C4-2B (cell line): ENCODE results near the gene SLC44A5.

Experiments used
- H3K27ac ChIP-seq: fragments of 450-650 bp; 2 replicates; pipeline ENCODE4 v1.5.1; 2017
- ZFX ChIP-seq: fragments of 450-650 bp; IDR thresholded peaks from 2 replicates; pipeline ENCODE4 v1.6.1; 2017
- TF ChIP-seq, protein P1 (sequence below): fragments of 450-650 bp; conservative IDR thresholded peaks from 2 replicates; pipeline ENCODE4 v1.5.1; 2017; ENCODE audit warnings: mild to moderate bottlenecking

SLC44A5 gene

GRCh38 chr1:75220072-75220471 is 390.8 kb downstream of the SLC44A5 start:
- H3K27ac ChIP-seq = no peak overlapping the region
- TF ChIP-seq, protein P1, sequence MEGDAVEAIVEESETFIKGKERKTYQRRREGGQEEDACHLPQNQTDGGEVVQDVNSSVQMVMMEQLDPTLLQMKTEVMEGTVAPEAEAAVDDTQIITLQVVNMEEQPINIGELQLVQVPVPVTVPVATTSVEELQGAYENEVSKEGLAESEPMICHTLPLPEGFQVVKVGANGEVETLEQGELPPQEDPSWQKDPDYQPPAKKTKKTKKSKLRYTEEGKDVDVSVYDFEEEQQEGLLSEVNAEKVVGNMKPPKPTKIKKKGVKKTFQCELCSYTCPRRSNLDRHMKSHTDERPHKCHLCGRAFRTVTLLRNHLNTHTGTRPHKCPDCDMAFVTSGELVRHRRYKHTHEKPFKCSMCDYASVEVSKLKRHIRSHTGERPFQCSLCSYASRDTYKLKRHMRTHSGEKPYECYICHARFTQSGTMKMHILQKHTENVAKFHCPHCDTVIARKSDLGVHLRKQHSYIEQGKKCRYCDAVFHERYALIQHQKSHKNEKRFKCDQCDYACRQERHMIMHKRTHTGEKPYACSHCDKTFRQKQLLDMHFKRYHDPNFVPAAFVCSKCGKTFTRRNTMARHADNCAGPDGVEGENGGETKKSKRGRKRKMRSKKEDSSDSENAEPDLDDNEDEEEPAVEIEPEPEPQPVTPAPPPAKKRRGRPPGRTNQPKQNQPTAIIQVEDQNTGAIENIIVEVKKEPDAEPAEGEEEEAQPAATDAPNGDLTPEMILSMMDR = no peak
- TF ChIP-seq ZFX = no peak

GRCh38 chr1:75214017-75214416 is 396.9 kb downstream of the SLC44A5 start:
- H3K27ac ChIP-seq = no peak overlapping the region
- TF ChIP-seq, protein P1 = no peak
- no peak for TF ChIP-seq ZFX

DNA sequence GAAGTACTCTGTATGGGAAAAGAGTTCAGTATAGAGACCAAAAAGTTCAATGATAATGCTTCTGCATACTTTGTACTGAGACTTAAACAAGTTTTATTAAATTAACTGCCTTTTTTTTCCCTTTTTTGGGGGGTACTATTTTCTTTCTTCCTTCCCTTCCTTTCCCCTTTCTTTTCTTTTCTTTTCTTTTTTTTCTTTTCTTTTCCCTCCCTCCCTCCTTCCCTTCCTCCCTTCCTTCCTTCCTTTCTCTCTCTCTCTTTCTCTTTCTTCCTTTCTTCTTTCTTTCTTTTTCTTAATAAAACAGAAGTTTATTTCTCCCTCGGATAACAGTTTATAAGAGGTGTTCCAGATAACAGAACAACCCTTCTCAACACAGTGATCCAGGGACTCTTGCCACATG is 399.3 kb downstream of the SLC44A5 start:
- TF ChIP-seq ZFX = no peak
- TF ChIP-seq, protein P1 = no peak
- H3K27ac ChIP-seq = no peak overlapping the region

GRCh38 chr1:75208862-75209261 is 402.1 kb downstream of the SLC44A5 start:
- TF ChIP-seq, protein P1 = no peak
- TF ChIP-seq ZFX = no peak

GRCh38 chr1:75203415-75204277 is 407.3 kb downstream of the SLC44A5 start:
- no peak overlapping the region for H3K27ac ChIP-seq
- TF ChIP-seq, protein P1 = peak; percentile 91
- no peak for TF ChIP-seq ZFX

More at GRCh38 chr1:75208862-75209261, 402.1 kb downstream of the SLC44A5 start:
- H3K27ac ChIP-seq = no peak overlapping the region

GRCh38 chr1:75202751-75203150 is 408.2 kb downstream of the SLC44A5 start:
- H3K27ac ChIP-seq = no peak overlapping the region
- TF ChIP-seq, protein P1 = no peak
- no peak for TF ChIP-seq ZFX

DNA sequence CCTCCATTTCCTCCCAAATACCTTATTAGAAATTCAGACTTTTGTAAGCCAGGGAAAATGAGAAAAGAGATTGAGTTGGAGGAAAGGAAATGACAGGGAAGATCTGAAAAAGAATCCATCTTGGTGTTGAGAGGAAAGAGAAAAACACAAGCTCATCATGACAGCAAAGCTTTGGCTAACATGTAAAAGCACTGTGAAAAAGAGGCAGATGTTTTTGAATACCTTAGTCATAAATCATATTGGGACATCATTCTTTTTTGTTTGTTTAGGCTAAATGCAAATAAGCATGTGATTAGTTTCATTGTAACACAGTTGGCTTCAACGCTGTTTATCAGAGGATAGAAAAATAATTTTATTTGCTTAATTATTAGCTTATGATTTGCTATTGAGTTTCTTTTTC is 412.2 kb downstream of the SLC44A5 start:
- H3K27ac ChIP-seq = no peak overlapping the region
- TF ChIP-seq ZFX = no peak
- TF ChIP-seq, protein P1 = no peak
